ENCODE measurements around the gene TATDN3.

The TATDN3 gene

GRCh38 chr1:212749821-212750535, 41.7 kb upstream of the TATDN3 start:
- no peaks in the 10 kb centered on the region for H3K79me2 ChIP-seq
- H3K4me1 ChIP-seq, result no peaks in the 10 kb centered on the region
- no peaks in the 10 kb centered on the region for H3K27me3 ChIP-seq (ENCODE audit: control insufficient read depth, insufficient read depth, low read length)
- no peak overlapping the region for H3K4me2 ChIP-seq (ENCODE audit: low read length)
- no peak overlapping the region for H3K9ac ChIP-seq
- H3K36me3 ChIP-seq (ENCODE audit: control insufficient read depth, insufficient read depth, low read length), result no peaks in the 10 kb centered on the region
- no peak overlapping the region for H2AFZ ChIP-seq
- H3K9me3 ChIP-seq (ENCODE audit: control insufficient read depth, low read length), result no peaks in the 10 kb centered on the region
- no peak overlapping the region for H3K27ac ChIP-seq
- no peak overlapping the region for H3K4me3 ChIP-seq (ENCODE audit: low read depth, low read length)
- peak; percentile 64 for TF ChIP-seq CTCF (IDR thresholded peaks at IDR 0.05)

DNA sequence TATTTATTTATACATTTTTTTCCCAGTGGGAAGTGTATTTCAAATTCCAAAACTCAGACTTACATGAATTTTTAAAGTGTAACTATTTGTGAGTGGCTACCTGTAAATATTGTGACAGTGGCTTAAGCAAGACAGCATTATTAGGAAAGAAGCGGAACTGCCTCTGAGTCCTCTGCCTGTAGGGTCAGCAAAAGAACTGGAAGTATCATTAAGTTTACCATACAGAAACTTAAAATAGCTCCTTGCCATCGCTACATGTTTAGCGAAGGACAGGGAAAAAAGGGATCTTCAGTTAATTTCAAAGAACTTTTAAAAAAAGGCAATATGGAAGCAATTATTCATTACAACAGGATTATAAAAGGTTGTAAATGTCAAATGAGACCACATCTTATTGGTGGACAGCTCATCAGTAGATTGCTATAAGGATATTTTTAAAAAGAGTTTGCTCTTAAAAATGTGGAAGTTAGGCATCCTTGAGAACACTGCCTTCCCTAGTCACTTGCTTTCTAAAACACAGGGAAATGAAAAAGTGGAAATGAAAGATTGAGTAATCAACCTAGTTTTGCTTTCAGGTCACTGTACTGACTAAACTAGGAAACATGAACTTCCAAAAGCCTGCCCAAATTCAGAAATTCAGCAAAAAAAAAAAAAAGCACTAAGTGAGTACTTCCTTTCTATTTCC, 39.3 kb upstream of the TATDN3 start:
- Histone ChIP-seq H2AFZ (no peak overlapping the region), H3K27ac (no peak overlapping the region), H3K79me2 (no peaks in the 10 kb centered on the region), H3K9me3 (ENCODE audit: control insufficient read depth, low read length) (no peaks in the 10 kb centered on the region), H3K4me3 (ENCODE audit: low read depth, low read length) (no peak overlapping the region), H3K27me3 (ENCODE audit: control insufficient read depth, insufficient read depth, low read length) (no peaks in the 10 kb centered on the region), H3K4me2 (ENCODE audit: low read length) (no peak overlapping the region), H3K4me1 (no peaks in the 10 kb centered on the region), H3K36me3 (ENCODE audit: control insufficient read depth, insufficient read depth, low read length) (no peaks in the 10 kb centered on the region), H3K9ac (no peak overlapping the region)
- no peak for TF ChIP-seq CTCF (IDR thresholded peaks at IDR 0.05)

GRCh38 chr1:212752934-212753497, 38.7 kb upstream of the TATDN3 start:
- Histone ChIP-seq H3K9ac (no peak overlapping the region), H3K79me2 (no peaks in the 10 kb centered on the region), H3K4me3 (ENCODE audit: low read depth, low read length) (no peak overlapping the region), H2AFZ (no peak overlapping the region), H3K36me3 (ENCODE audit: control insufficient read depth, insufficient read depth, low read length) (no peaks in the 10 kb centered on the region), H3K9me3 (ENCODE audit: control insufficient read depth, low read length) (no peaks in the 10 kb centered on the region), H3K27me3 (ENCODE audit: control insufficient read depth, insufficient read depth, low read length) (no peaks in the 10 kb centered on the region), H3K27ac (no peak overlapping the region), H3K4me2 (ENCODE audit: low read length) (peak overlapping the region; percentile 36), H3K4me1 (no peaks in the 10 kb centered on the region)
- no peak for TF ChIP-seq CTCF (IDR thresholded peaks at IDR 0.05)

DNA sequence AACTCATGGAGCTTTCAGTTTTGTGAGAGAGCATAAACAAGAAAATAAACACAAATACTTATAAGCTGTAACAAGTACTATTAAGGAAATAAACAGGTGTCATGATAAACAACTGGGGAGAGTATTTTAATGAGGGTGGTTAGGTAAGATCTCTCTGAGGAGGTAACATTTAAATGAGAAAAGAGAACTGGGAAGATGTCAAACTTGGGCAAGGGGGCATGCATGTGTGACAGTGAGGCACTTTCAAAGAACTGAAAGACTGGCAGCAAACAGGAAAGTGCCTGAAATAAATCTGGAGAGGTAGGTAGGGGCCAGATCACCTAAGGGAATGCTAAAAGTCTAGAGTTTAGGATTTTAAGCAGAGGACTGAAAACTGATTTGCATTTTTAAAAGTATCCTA, 37.9 kb upstream of the TATDN3 start:
- Histone ChIP-seq H3K9ac (no peak overlapping the region), H3K36me3 (ENCODE audit: control insufficient read depth, insufficient read depth, low read length) (no peaks in the 10 kb centered on the region), H3K4me2 (ENCODE audit: low read length) (no peak overlapping the region), H3K27ac (no peak overlapping the region), H3K4me1 (no peaks in the 10 kb centered on the region), H2AFZ (no peak overlapping the region), H3K27me3 (ENCODE audit: control insufficient read depth, insufficient read depth, low read length) (no peaks in the 10 kb centered on the region), H3K4me3 (ENCODE audit: low read depth, low read length) (no peak overlapping the region), H3K79me2 (no peaks in the 10 kb centered on the region), H3K9me3 (ENCODE audit: control insufficient read depth, low read length) (no peaks in the 10 kb centered on the region)
- no peak for TF ChIP-seq CTCF (IDR thresholded peaks at IDR 0.05)

All from parathyroid adenoma (tissue), 2 donors.